Muscle layer of colon (tissue), 2 donors: Measurements from ENCODE around the gene CNPY2.
"Not testable (repeated sequence)": the region's sequence is repeated elsewhere in the genome, so short reads cannot be mapped to it uniquely, and the experiment has no call there.

Experiments
- H3K27ac ChIP-seq: one replicate; pipeline ENCODE4 v1.7.0; 2013; ENCODE audit warnings: low read depth, mild to moderate bottlenecking, low read length, moderate library complexity
- H3K27me3 ChIP-seq, 2 donors: one replicate each; pipeline ENCODE4 v1.7.0; 2013; ENCODE audit warnings: low read length in 2 of 2, mild to moderate bottlenecking in 2 of 2; ENCODE audit not compliant: insufficient read depth in 2 of 2, control insufficient read depth in 1 of 2
- H3K36me3 ChIP-seq: one replicate; pipeline ENCODE4 v1.7.0; 2013; ENCODE audit warnings: mild to moderate bottlenecking, low read length; ENCODE audit not compliant: insufficient read depth
- H3K4me1 ChIP-seq: one replicate; pipeline ENCODE4 v1.7.0; 2013; ENCODE audit warnings: mild to moderate bottlenecking, low read length; ENCODE audit not compliant: insufficient read depth
- H3K4me3 ChIP-seq, 2 donors: one replicate each; pipeline ENCODE4 v1.7.0; 2013; ENCODE audit warnings: low read length in 2 of 2, low read depth in 1 of 2, mild to moderate bottlenecking in 1 of 2, moderate library complexity in 1 of 2
- H3K9ac ChIP-seq: one replicate; pipeline ENCODE4 v1.7.0; 2013; ENCODE audit warnings: low read length
- H3K9me3 ChIP-seq: one replicate; pipeline ENCODE4 v1.7.0; 2013; ENCODE audit warnings: mild to moderate bottlenecking, low read length
- donor health status: abdominal sarcoma.
- donor health status: Adenocarcinoma of cecum.

CNPY2 gene

GRCh38 chr12:56266693-56267442, 48.9 kb downstream of the CNPY2 start, which contains the start of gene COQ10A:
TSS of gene COQ10A (plus strand) at chr12:56266942. CDS start at chr12:56267119, 177 bp downstream.
- no peaks in the 10 kb centered on the region for H3K9me3 ChIP-seq
- H3K27me3 ChIP-seq: no peaks in the 10 kb centered on the region
- H3K27ac ChIP-seq: peak within 1 kb of the TSS; percentile 81
- peaks cover 11% of the 10 kb centered on the region for H3K4me1 ChIP-seq
- H3K9ac ChIP-seq: peak within 1 kb of the TSS; percentile 82
- H3K36me3 ChIP-seq: peaks cover 17% of the 10 kb centered on the region
- peak within 1 kb of the TSS; percentile 82 to 88 for H3K4me3 ChIP-seq

- not testable (repeated sequence) for H3K27me3 ChIP-seq, H3K9me3 ChIP-seq
- H3K36me3 ChIP-seq: peaks cover 10% of the 10 kb centered on the region
- H3K27ac ChIP-seq: peak overlapping the region; percentile 81
- H3K4me1 ChIP-seq: peaks cover 11% of the 10 kb centered on the region
- H3K4me3 ChIP-seq: peak overlapping the region; percentile 82 to 88
- peak overlapping the region; percentile 82 for H3K9ac ChIP-seq
Observed at GRCh38 chr12:56266068-56266692, 49.6 kb downstream of the CNPY2 start.

- H3K9ac ChIP-seq, H3K9me3 ChIP-seq, H3K27me3 ChIP-seq: not testable (repeated sequence)
Observed at GRCh38 chr12:56262955-56263354, 52.8 kb downstream of the CNPY2 start.

GRCh38 chr12:56261503-56262232, 54.1 kb downstream of the CNPY2 start:
- peaks cover 19% of the 10 kb centered on the region for H3K4me1 ChIP-seq
- no peak overlapping the region for H3K27ac ChIP-seq
- H3K27me3 ChIP-seq: no peaks in the 10 kb centered on the region
- H3K36me3 ChIP-seq: peaks cover 5% of the 10 kb centered on the region
- H3K9me3 ChIP-seq: no peaks in the 10 kb centered on the region
- H3K9ac ChIP-seq: no peak overlapping the region
- H3K4me3 ChIP-seq: no peak overlapping the region

More at GRCh38 chr12:56262955-56263354, 52.8 kb downstream of the CNPY2 start:
- H3K27ac ChIP-seq, H3K36me3 ChIP-seq, H3K4me3 ChIP-seq: not testable (repeated sequence)
- H3K4me1 ChIP-seq: peaks cover 15% of the 10 kb centered on the region

DNA sequence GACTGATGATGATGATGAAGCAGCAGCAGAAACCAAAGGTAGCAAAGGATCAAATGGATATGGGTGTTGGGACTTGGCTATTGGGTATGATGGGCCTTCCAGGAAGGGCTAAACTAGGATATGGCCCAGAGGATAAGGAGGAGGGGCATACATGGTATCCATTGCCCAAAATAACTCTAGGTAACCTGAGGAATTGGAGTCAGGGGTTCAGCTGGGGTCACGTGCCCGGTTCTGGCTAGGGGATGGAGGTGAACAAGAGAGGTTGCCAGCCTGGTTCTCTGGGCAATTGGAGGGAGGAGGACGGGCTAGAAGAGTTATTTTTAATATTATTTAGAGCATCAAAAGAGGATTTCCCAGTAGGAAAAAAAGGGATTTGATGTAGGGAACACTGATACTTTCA, 54.9 kb downstream of the CNPY2 start:
- Histone ChIP-seq H3K4me3 (no peak overlapping the region), H3K4me1 (peaks cover 22% of the 10 kb centered on the region), H3K27ac (no peak overlapping the region), H3K9me3 (no peaks in the 10 kb centered on the region), H3K27me3 (no peaks in the 10 kb centered on the region), H3K9ac (no peak overlapping the region), H3K36me3 (peaks cover 11% of the 10 kb centered on the region)

GRCh38 chr12:56260380-56260779, 55.4 kb downstream of the CNPY2 start:
- H3K9me3 ChIP-seq: no peaks in the 10 kb centered on the region

More at GRCh38 chr12:56260380-56260779, 55.4 kb downstream of the CNPY2 start:
- Histone ChIP-seq H3K36me3 (peaks cover 17% of the 10 kb centered on the region), H3K27me3 (no peaks in the 10 kb centered on the region), H3K9ac (no peak overlapping the region), H3K4me1 (peaks cover 23% of the 10 kb centered on the region), H3K4me3 (no peak overlapping the region), H3K27ac (no peak overlapping the region)
